Breast epithelium (tissue), 4 donors: ENCODE data around the gene SSR3. TPM values are rescaled to one million over a fixed set of nuclear protein-coding genes. Genes with fewer than 3 reads are reported as not detected.

ENCODE experiments used
- DNase-seq, 2 donors: peaks; one replicate each; pipeline ENCODE4 v3.0.0-alpha.2; 2019; ENCODE audit warnings: low spot score in 2 of 2
- H3K27ac ChIP-seq, 2 donors: fragments of 200-600 bp; sonication (generic) in 1 of 2; one replicate each; pipeline ENCODE4 v1.5.1; 2016 to 2019; ENCODE audit warnings: mild to moderate bottlenecking in 1 of 2
- H3K27me3 ChIP-seq, 2 donors: fragments of 200-600 bp; sonication (generic) in 1 of 2; one replicate each; pipeline versions ENCODE4 v1.5.1 to v1.6.0; 2017 to 2019; ENCODE audit warnings: control low read depth in 1 of 2, mild to moderate bottlenecking in 1 of 2
- H3K36me3 ChIP-seq: fragments of 200-600 bp; one replicate; pipeline ENCODE4 v1.5.1; 2019
- H3K4me1 ChIP-seq, 2 donors: fragments of 200-600 bp; sonication (generic); one replicate each; pipeline ENCODE4 v1.5.1; 2016 to 2019; ENCODE audit warnings: control low read depth in 1 of 2
- H3K4me3 ChIP-seq, 3 donors: fragments of 200-600 bp; sonication (generic); 1 replicate in 2 of 3; 2 replicates in 1 of 3; pipeline ENCODE4 v1.5.1; 2016 to 2019; ENCODE audit warnings: mild to moderate bottlenecking in 3 of 3, moderate library complexity in 2 of 3
- H3K9me3 ChIP-seq, 2 donors: fragments of 200-600 bp; sonication (generic) in 1 of 2; one replicate each; pipeline ENCODE4 v1.5.1; 2016 to 2019; ENCODE audit warnings: control low read depth in 1 of 2
- CTCF ChIP-seq, 3 donors: fragments of 450-650 bp; IDR thresholded peaks; one replicate each; pipeline ENCODE4 v1.5.1; 2016 to 2017; ENCODE audit warnings: antibody characterized with exemption in 3 of 3, mild to moderate bottlenecking in 3 of 3, moderate library complexity in 3 of 3
- POLR2A ChIP-seq: fragments of 450-650 bp; IDR thresholded peaks from one replicate; pipeline ENCODE4 v1.6.1; 2016; ENCODE audit warnings: antibody characterized with exemption, mild to moderate bottlenecking, moderate library complexity
- POLR2AphosphoS5 ChIP-seq, 3 donors: sonication (generic); formaldehyde crosslinking; IDR thresholded peaks; one replicate each; pipeline ENCODE4 v1.6.1; 2017; ENCODE audit warnings: antibody characterized with exemption in 3 of 3
- intact Hi-C: fragments of 100-400 bp; cut with DNase I; formaldehyde crosslinking; loops from one replicate; pipeline ENCODE4 v1.15.1; 2023; ENCODE audit warnings: low total_unique reads
- total RNA-seq, 3 donors: library from RNA; depleted of rRNA; stranded (reverse); fragments of >200 nt; gene quantifications; one replicate each; pipeline ENCODE4 v1.1.0, GENCODE V29; 2016

SSR3 gene
- total RNA-seq, 3 donors from 2014 or later = 109 to 156 (median 110) TPM

GRCh38 chr3:156601497-156601896, 46.6 kb upstream of the SSR3 start:
- DNase-seq = no peak
- intact Hi-C loops = no loop called here
- no peaks in the 10 kb centered on the region for H3K4me1 ChIP-seq
- H3K4me3 ChIP-seq = no peak overlapping the region
- peaks cover 0 to 2% of the 10 kb centered on the region in 2 donors for H3K27me3 ChIP-seq
- no peaks in the 10 kb centered on the region for H3K36me3 ChIP-seq
- no peak for TF ChIP-seq POLR2A
- TF ChIP-seq POLR2AphosphoS5 (IDR thresholded peaks at IDR 0.05) = no peak
- TF ChIP-seq CTCF (IDR thresholded peaks at IDR 0.05) = no peak
- no peak overlapping the region for H3K27ac ChIP-seq
- no peaks in the 10 kb centered on the region for H3K9me3 ChIP-seq

DNA sequence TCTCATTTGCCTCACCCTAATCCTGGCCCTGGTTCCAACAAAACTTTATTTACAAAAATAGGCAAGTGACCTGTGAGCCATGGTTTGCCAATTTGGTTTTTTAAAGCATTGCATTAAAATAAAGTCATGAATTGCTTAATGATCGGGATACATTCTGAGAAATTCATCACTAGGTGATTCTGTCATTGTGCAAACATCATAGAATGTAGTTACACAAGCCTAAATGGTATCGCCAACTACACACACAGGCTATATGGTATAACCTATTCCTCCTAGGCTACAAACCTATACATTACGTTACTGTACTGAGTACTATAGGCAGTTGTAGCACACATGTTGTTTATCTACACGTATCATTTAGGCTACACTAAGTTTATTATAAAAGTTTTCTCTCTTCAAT, 45.9 kb upstream of the SSR3 start:
- H3K9me3 ChIP-seq = no peaks in the 10 kb centered on the region
- H3K27me3 ChIP-seq = peaks cover 0 to under 1% of the 10 kb centered on the region in 2 donors
- no peak overlapping the region for H3K27ac ChIP-seq
- no peaks in the 10 kb centered on the region for H3K36me3 ChIP-seq
- intact Hi-C loops = no loop called here
- TF ChIP-seq CTCF (IDR thresholded peaks at IDR 0.05) = no peak
- TF ChIP-seq POLR2AphosphoS5 (IDR thresholded peaks at IDR 0.05) = no peak
- TF ChIP-seq POLR2A = no peak
- no peaks in the 10 kb centered on the region for H3K4me1 ChIP-seq
- DNase-seq = no peak
- H3K4me3 ChIP-seq = no peak overlapping the region

DNA sequence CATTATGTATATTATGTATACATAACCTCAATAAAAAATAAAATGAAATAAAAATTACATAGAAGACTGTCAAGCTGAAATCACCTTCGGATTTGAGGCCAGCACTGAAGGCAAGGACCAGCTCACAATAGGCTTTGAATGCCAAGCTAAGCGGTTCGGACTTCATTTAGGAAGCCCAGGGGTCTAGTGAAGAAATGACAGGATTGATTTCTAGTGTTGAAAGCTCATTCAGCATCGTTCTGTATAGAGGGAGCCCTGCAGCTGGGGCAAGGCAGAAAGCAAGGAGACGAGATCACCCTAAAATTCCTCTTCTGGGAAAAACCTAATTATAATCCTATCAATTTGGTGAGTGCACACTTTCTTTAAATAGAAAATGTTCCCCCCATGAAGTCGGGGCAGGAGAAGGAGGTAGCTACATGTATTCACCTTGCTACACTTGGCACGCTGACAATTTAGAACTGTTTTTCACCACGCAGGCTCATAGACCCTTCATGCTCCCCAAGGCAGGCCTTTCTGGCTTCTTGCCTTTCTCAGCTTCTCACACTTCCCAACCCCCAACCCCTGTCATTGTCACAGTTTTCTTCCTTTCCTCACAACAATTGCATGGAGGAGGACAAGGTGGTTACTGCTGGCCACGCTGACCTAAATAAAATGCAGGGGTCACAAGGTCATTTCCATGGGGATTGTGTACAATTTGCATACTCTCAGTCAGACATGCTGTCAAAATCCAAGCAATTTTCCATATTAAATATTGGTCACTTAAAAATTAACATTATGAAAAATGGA, 44.4 kb upstream of the SSR3 start:
- no peak for TF ChIP-seq CTCF (IDR thresholded peaks at IDR 0.05)
- TF ChIP-seq POLR2AphosphoS5 (IDR thresholded peaks at IDR 0.05) = no peak
- no peak for TF ChIP-seq POLR2A

GRCh38 chr3:156598413-156598812, 43.5 kb upstream of the SSR3 start:
- TF ChIP-seq POLR2A (no peak), CTCF (IDR thresholded peaks at IDR 0.05) (no peak)
- intact Hi-C loops = no loop called here
- Histone ChIP-seq H3K4me1 (no peaks in the 10 kb centered on the region), H3K27me3 (no peaks in the 10 kb centered on the region), H3K36me3 (no peaks in the 10 kb centered on the region), H3K4me3 (no peak overlapping the region), H3K27ac (no peak overlapping the region), H3K9me3 (no peaks in the 10 kb centered on the region)
- no peak for DNase-seq

More for the DNA sequence above, 44.4 kb upstream of the SSR3 start:
- H3K27ac ChIP-seq = no peak overlapping the region
- no peaks in the 10 kb centered on the region for H3K36me3 ChIP-seq
- H3K27me3 ChIP-seq = no peaks in the 10 kb centered on the region
- intact Hi-C loops = no loop called here
- no peak overlapping the region for H3K4me3 ChIP-seq
- DNase-seq = no peak
- no peaks in the 10 kb centered on the region for H3K4me1 ChIP-seq
- H3K9me3 ChIP-seq = no peaks in the 10 kb centered on the region

- TF ChIP-seq CTCF (IDR thresholded peaks at IDR 0.05) = no peak
- TF ChIP-seq POLR2AphosphoS5 (IDR thresholded peaks at IDR 0.05) = no peak
- TF ChIP-seq POLR2A = no peak
- H3K36me3 ChIP-seq = no peaks in the 10 kb centered on the region
- H3K4me1 ChIP-seq = no peaks in the 10 kb centered on the region
- no peak overlapping the region for H3K27ac ChIP-seq
- H3K9me3 ChIP-seq = no peaks in the 10 kb centered on the region
- intact Hi-C loops = no loop called here
- DNase-seq = no peak
- peak overlapping the region in 1 of 3 donors; percentile 7 for H3K4me3 ChIP-seq
- H3K27me3 ChIP-seq = no peaks in the 10 kb centered on the region
Observed at GRCh38 chr3:156594219-156594683, 39.3 kb upstream of the SSR3 start.
